DMS53 treated with DMSO at 0.1 percent for 48 hours (cell line): Measurements from ENCODE around the gene DHRS12.

Experiments
- DNase-seq: peaks from one replicate; lab custom pipeline; 2025; ENCODE audit not compliant: unreplicated experiment; lab: John Stamatoyannopoulos, UW

Gene DHRS12

GRCh38 chr13:51803422-51804294 is at the start of gene DHRS12:
Gene DHRS12, minus strand, starts transcription at chr13:51804163. Its CDS starts 4,504 bp downstream, at chr13:51799659.
- DNase-seq, result peak; percentile 67

DNA sequence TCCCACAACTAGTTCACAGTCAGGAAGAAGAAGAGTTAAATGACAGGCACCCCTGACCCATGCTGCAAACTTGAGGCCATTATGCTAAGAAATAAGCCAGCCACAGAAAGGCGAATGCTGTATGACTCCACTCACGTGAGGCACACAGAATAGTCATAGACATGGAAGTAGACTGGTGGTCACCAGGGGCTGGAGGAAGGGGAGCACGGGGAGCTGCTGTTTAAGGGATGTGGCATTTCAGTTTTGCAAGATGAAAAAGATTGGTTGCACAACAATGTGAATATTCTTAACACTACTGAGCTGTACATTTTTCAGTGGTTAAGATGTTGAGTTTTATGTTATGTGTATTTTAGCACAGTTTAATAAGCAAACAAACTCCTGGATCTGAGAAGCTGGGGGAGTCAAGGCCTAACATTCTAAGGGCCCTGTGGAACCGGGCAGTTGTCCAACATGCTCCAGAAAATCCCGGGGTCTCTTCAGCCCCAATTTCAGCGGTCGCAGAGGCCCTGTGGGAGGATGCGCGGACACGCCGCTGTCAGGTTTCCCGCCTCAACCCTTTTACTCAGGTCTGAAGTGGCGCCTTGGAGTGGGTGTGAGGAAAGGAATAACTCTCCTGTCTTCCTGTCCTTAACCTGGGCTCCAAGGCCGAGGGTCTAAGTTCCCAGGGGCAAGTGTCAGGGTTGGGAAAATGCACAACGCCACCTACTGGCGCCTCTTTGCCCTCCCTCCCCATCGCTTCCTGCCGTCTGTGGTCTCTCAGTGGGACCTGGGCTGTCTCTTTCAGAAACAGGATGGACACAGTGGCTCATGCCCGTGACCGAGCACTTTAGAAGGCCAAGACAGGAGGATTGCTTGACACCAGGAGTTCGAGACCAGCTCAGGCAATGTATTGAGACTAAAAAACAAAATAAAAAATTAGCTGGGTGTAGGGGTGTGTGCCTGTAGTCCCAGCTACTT is 45.5 kb upstream of the DHRS12 start:
- no peak for DNase-seq

GRCh38 chr13:51848674-51849073 is 44.7 kb upstream of the DHRS12 start:
- no peak for DNase-seq

DNA sequence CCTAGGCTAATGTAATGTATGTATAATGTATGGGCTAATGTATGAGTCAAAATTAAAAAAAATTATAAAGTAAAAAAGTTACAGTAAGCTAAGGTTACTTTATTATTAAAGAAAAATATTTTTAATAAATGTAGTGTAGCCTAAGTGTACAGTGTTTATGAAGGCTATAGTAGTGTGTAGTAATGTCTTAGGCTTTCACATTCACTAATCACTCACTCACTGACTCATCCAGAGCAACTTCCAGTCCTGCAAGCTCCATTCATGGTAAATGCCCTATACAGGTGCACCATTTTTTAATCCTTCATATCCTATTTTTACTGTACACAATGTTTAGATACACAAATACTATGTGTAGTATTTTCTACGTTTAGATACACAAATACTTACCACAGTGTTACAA is 42.8 kb upstream of the DHRS12 start:
- DNase-seq, result no peak

DNA sequence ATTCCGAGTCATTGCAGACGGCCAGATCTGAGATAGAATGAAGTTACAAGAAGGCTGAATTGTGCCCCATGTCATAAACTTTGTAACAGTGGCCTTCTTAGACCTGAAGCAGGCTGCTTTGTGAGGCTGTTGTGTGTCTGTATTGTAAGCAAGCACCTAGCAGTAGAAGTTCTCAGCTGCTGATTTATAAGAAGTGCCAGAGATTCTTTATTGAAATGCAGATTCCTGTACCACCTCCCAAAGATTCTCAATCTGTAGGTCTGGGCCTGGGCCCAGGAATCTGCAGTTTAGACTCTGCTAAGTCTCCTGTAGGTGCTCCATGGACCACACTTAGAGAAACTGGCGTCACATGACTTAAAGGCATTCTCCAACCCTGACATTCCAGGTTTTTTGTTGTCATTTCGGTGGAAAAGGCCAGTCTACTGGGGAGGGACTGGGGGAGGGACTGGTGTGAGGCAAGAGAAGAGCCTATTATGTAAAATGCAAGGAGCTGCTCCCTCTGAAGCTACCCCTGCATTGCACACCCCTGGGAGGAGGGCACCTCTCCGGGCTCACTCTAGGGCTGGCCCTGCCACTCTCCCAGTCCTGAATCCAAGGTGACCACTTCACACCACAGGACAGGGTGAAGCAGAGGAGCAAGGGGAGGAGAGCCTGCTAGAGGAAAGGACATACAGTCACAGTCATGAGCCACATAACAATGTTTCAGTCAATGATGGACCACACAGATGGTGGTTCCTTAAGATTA is 41.8 kb upstream of the DHRS12 start:
- DNase-seq, result no peak

- DNase-seq, result peak; percentile 50
These were observed 41.1 kb upstream of the DHRS12 start, which contains the start of gene TMEM272 for GRCh38 chr13:51844862-51845573. Gene TMEM272, minus strand, starts transcription at chr13:51845177. Its CDS starts 6,647 bp downstream, at chr13:51838530.

DNA sequence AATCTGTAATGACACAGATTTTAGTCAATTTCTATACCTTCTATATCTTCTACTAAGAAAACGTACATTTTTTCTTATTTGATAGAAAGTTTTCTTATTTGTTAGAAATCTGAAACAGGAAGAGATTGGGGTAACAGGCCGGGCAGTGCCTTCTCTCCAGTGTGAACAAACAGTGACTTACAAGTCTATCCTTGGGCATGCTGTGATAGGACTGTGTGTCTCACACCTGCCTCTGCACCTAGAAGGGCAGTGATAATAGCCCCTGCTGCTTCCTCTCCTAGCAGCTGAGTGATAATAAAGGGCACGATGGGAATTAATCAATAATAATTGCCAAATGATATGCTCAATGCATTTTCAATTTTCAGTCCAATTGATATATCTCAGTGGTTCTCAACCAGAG is 39.6 kb upstream of the DHRS12 start:
- DNase-seq, result no peak

GRCh38 chr13:51841732-51842131 is 37.8 kb upstream of the DHRS12 start:
- no peak for DNase-seq

GRCh38 chr13:51840917-51841316 is 37.0 kb upstream of the DHRS12 start:
- no peak for DNase-seq

- no peak for DNase-seq
These were observed 36.0 kb upstream of the DHRS12 start for GRCh38 chr13:51839711-51840540.

DNA sequence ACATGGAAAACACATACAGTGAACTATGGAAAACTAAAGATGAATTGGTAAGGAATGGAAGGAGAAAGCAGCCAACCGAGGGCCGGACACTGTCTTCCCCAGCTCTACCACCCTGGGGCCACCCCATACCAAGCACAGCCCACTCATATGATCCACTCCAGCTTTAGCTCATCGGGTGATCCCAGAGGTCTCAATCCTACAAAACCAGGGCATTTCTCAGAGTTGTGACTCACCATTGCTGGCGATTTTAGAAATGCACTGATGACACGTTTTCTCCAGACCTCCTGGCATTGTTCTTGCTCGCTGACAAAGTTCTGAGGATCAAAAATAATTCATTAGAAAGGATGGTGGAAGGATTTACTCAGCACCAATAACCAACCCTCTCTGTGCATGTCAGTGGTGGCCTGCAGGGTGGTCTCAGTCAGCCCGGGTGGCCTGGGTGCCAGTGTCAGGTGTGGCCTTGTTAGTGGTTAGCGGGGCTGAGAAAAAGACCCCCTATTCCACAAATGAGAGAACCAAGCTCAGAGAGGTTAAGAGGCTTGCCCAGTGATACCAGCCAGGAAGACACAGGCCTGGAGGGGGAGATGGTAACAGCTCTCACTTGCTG is 34.4 kb upstream of the DHRS12 start:
- no peak for DNase-seq

DNA sequence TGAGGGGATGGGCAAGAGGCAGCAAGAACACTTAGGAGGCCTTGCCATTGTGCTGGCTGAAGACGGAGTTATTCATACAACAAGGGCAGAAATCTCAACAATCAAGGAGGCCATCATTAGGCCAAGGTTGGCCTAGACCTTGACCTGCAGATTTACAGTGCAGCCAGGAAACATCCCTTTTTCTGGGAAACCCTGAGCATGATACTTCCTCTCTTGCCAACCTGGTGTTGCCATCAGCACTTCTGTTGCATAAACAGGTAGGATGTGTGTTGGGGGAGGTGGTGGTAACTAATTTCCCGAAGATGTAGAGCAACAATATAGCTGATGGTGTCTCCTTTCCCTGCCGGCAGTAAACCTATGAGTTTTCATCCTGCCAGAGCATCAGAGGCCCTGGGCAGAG is 33.1 kb upstream of the DHRS12 start:
- no peak for DNase-seq

GRCh38 chr13:51834581-51835171 is 30.7 kb upstream of the DHRS12 start:
- DNase-seq, result no peak

DNA sequence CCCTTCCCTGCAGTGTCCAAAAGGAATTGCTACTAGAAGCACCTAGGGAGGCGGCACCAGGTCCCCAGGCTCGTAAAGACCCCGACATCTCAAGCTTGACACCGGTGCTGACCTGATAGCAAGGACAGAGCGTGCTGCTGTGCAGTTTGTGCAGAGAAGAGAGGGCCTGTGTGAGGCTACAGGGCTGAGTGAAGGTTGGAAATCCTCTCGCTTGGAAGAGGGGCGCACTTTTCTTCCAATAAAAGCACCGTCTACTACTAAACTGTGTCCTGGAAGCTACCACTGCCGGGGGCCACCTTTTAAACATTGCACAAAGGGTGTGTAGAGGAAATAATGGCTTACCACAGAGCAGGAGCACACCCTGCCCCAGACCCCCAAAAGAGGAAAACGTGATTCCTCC is 30.0 kb upstream of the DHRS12 start:
- no peak for DNase-seq

GRCh38 chr13:51832471-51833152 is 28.6 kb upstream of the DHRS12 start:
- no peak for DNase-seq

GRCh38 chr13:51831519-51831918 is 27.6 kb upstream of the DHRS12 start:
- no peak for DNase-seq

DNA sequence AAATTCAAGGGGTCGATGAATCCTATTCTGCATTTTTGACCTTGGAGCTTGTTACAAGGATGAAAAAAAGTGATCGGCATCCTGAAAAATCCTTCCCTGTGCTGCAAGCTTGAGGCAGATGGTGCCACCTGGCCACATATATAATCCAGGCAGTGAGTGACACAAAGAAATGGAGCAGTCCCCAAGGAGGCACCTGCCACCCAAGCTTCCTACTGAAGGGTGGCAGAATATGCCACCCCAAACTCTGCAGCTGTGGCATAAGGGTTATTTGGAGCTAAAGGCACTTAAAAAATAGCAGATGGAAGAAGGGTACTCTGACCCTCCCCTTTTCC is 25.6 kb upstream of the DHRS12 start:
- DNase-seq, result no peak
